ENCODE measurements around the gene C6orf58.

Gene C6orf58

DNA sequence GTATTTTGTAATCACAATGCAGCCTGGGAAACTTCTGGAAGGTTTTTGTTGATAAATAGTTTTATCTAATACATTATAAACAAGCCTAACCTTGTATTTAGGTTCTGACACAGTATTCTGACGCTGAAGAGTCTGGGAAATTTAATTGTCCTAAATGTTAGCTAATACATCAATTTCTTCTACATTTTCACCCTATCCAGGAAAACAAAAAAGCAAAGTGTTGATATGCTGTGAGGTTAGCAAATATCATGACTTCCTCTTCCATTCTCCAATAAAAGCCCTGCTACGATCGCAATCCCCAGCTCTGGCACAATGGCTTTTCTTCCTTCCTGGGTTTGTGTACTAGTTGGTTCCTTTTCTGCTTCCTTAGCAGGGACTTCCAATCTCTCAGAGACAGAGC, at the start of gene C6orf58:
Gene C6orf58 (plus strand): TSS at position 301 of the 400 bp plus-strand sequence. CDS start 12 bp downstream, at position 313.
- Histone ChIP-seq H3K4me3 (ENCODE audit: low read depth, low read length, poor library complexity, severe bottlenecking) (no peak within 1 kb of the TSS), H3K4me1 (ENCODE audit: insufficient read depth, low read length, severe bottlenecking) (no peaks in the 10 kb centered on the region), H3K27ac (ENCODE audit: low read depth, low read length, poor library complexity, severe bottlenecking) (no peak within 1 kb of the TSS), H3K4me2 (ENCODE audit: low read length) (no peak within 1 kb of the TSS), H3K36me3 (ENCODE audit: insufficient read depth, low read length) (no peaks in the 10 kb centered on the region), H3F3A (ENCODE audit: insufficient read depth, low read length) (no peaks in the 10 kb centered on the region), H4K20me1 (ENCODE audit: insufficient read depth, low read length) (no peaks in the 10 kb centered on the region), H3K9ac (ENCODE audit: low read length) (no peak within 1 kb of the TSS), H3K9me2 (ENCODE audit: low read depth, low read length) (no peaks in the 10 kb centered on the region), H3K9me3 (ENCODE audit: low read length) (no peaks in the 10 kb centered on the region), H2AFZ (ENCODE audit: low read length) (no peak within 1 kb of the TSS), H3K27me3 (ENCODE audit: insufficient read depth, low read length) (no peaks in the 10 kb centered on the region), H3K79me2 (ENCODE audit: insufficient read depth, low read length) (no peaks in the 10 kb centered on the region)
- TF ChIP-seq EZH2 (IDR thresholded peaks at IDR 0.05; ENCODE audit: borderline replicate concordance, low read length): no peak
- TF ChIP-seq, protein P1, sequence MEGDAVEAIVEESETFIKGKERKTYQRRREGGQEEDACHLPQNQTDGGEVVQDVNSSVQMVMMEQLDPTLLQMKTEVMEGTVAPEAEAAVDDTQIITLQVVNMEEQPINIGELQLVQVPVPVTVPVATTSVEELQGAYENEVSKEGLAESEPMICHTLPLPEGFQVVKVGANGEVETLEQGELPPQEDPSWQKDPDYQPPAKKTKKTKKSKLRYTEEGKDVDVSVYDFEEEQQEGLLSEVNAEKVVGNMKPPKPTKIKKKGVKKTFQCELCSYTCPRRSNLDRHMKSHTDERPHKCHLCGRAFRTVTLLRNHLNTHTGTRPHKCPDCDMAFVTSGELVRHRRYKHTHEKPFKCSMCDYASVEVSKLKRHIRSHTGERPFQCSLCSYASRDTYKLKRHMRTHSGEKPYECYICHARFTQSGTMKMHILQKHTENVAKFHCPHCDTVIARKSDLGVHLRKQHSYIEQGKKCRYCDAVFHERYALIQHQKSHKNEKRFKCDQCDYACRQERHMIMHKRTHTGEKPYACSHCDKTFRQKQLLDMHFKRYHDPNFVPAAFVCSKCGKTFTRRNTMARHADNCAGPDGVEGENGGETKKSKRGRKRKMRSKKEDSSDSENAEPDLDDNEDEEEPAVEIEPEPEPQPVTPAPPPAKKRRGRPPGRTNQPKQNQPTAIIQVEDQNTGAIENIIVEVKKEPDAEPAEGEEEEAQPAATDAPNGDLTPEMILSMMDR (IDR thresholded peaks at IDR 0.05; ENCODE audit: low read length): no peak

DNA sequence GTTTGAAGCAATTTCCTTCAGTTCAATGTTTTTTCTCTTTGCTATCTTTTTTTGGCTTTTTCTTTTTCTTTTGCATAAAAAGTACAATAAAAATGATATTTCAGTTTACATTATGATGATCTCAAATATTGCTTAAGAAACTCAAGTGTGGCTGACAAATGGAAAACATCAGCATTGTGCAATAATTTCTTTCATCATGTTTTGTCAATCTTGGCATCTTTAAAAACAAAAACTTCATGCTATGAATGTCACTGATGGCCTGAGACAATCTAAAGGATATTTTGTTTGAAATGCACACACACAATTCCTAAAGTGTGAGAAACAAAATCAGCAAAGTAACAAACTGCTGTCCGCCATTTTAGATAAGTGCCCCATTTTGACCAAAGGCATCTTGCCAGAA, 44.0 kb upstream of the C6orf58 start:
- Histone ChIP-seq H3K36me3 (ENCODE audit: insufficient read depth, low read length) (no peaks in the 10 kb centered on the region), H3K4me2 (ENCODE audit: low read length) (no peak overlapping the region), H2AFZ (ENCODE audit: low read length) (no peak overlapping the region), H3F3A (ENCODE audit: insufficient read depth, low read length) (no peaks in the 10 kb centered on the region), H3K4me3 (ENCODE audit: low read depth, low read length, poor library complexity, severe bottlenecking) (no peak overlapping the region), H3K9me2 (ENCODE audit: low read depth, low read length) (no peaks in the 10 kb centered on the region), H3K27ac (ENCODE audit: low read depth, low read length, poor library complexity, severe bottlenecking) (no peak overlapping the region), H3K27me3 (ENCODE audit: insufficient read depth, low read length) (no peaks in the 10 kb centered on the region), H3K4me1 (ENCODE audit: insufficient read depth, low read length, severe bottlenecking) (no peaks in the 10 kb centered on the region), H4K20me1 (ENCODE audit: insufficient read depth, low read length) (no peaks in the 10 kb centered on the region), H3K9me3 (ENCODE audit: low read length) (no peaks in the 10 kb centered on the region), H3K79me2 (ENCODE audit: insufficient read depth, low read length) (no peaks in the 10 kb centered on the region), H3K9ac (ENCODE audit: low read length) (no peak overlapping the region)
- TF ChIP-seq EZH2 (IDR thresholded peaks at IDR 0.05; ENCODE audit: borderline replicate concordance, low read length): no peak
- TF ChIP-seq, protein P1 (IDR thresholded peaks at IDR 0.05; ENCODE audit: low read length): no peak

DNA sequence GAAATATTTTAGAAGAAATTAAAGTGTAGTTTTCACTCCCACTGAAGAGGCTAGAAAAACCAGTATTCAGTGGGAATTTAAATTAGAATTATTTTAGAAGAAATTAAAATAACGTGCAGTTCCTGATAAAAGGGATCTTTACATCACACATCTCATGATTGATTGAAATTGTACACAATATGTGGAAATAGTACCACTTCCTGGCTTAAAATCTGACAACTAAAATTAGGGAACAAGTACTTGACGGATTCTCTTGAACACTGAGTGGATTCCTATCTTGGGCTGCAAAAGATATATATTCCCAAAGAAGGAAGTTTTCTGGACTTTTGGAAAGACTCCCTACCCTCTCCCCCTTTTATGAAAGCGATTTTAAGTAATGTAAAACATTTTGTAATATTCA, 43.2 kb upstream of the C6orf58 start:
- Histone ChIP-seq H3K4me2 (ENCODE audit: low read length) (no peak overlapping the region), H3K9me3 (ENCODE audit: low read length) (no peaks in the 10 kb centered on the region)
- TF ChIP-seq EZH2 (IDR thresholded peaks at IDR 0.05; ENCODE audit: borderline replicate concordance, low read length): no peak
- TF ChIP-seq, protein P1 (IDR thresholded peaks at IDR 0.05; ENCODE audit: low read length): no peak

More for the DNA sequence above, 43.2 kb upstream of the C6orf58 start:
- no peaks in the 10 kb centered on the region for H3K36me3 ChIP-seq (ENCODE audit: insufficient read depth, low read length)
- H3K27me3 ChIP-seq (ENCODE audit: insufficient read depth, low read length): no peaks in the 10 kb centered on the region
- no peak overlapping the region for H3K27ac ChIP-seq (ENCODE audit: low read depth, low read length, poor library complexity, severe bottlenecking)
- no peaks in the 10 kb centered on the region for H3K4me1 ChIP-seq (ENCODE audit: insufficient read depth, low read length, severe bottlenecking)
- no peaks in the 10 kb centered on the region for H3K79me2 ChIP-seq (ENCODE audit: insufficient read depth, low read length)
- no peaks in the 10 kb centered on the region for H3K9me2 ChIP-seq (ENCODE audit: low read depth, low read length)
- H4K20me1 ChIP-seq (ENCODE audit: insufficient read depth, low read length): no peaks in the 10 kb centered on the region
- H3K4me3 ChIP-seq (ENCODE audit: low read depth, low read length, poor library complexity, severe bottlenecking): no peak overlapping the region
- H2AFZ ChIP-seq (ENCODE audit: low read length): no peak overlapping the region
- H3K9ac ChIP-seq (ENCODE audit: low read length): no peak overlapping the region
- H3F3A ChIP-seq (ENCODE audit: insufficient read depth, low read length): no peaks in the 10 kb centered on the region

Measured in OCI-LY1 (cell line).